PC-3 (cell line): ENCODE measurements around the gene CD200R1. TPM values are rescaled to one million over a fixed set of nuclear protein-coding genes. Genes with fewer than 3 reads are reported as not detected.

Source experiments
- ATAC-seq: fragments of 200-7000 bp; cut with Tn5 transposase; 2 replicates; pipeline ENCODE4 v1.9.1; 2020; ENCODE audit warnings: mild to moderate bottlenecking, moderate library complexity
- BruUV-seq: library from RNA; stranded (reverse); fragments of 400-500 nt; replicated peaks from 2 replicates; lab custom pipeline; 2021; lab: Mats Ljungman, UMichigan
- CTCF ChIA-PET: fragments of 300-600 bp; sonication (Branson Sonifier 250); formaldehyde crosslinking; loops from one replicate; lab custom pipeline; 2022; ENCODE audit warnings: antibody characterized with exemption; lab: Charles Lee
- POLR2A ChIA-PET: fragments of 300-600 bp; sonication (Branson Sonifier 250); formaldehyde crosslinking; loops from one replicate; lab custom pipeline; 2022; ENCODE audit warnings: antibody characterized with exemption; ENCODE audit not compliant: unreplicated experiment; lab: Charles Lee
- DNase-seq: peaks from one replicate; pipeline ENCODE4 v3.0.0-alpha.2; 2015
- H2AFZ ChIP-seq: fragments of 300-600 bp; sonication (generic); 2 replicates; pipeline ENCODE4 v1.6.0; 2016; ENCODE audit warnings: antibody characterized with exemption, low read length
- H3F3A ChIP-seq: fragments of 300-600 bp; sonication (generic); one replicate; pipeline ENCODE4 v1.6.0; 2017; ENCODE audit warnings: antibody characterized with exemption, low read length, control low read depth, mild to moderate bottlenecking; ENCODE audit not compliant: unreplicated experiment
- H3K27ac ChIP-seq: fragments of 300-600 bp; sonication (generic); 2 replicates; pipeline ENCODE4 v1.5.1; 2016; ENCODE audit warnings: mild to moderate bottlenecking, low read length
- H3K27me3 ChIP-seq: fragments of 300-600 bp; sonication (generic); 2 replicates; pipeline ENCODE4 v1.6.1; 2016; ENCODE audit warnings: low read length, mixed read lengths
- H3K36me3 ChIP-seq: fragments of 300-600 bp; sonication (generic); 2 replicates; pipeline ENCODE4 v1.6.1; 2016; ENCODE audit warnings: low read depth, mixed run types, low read length, mixed read lengths
- H3K4me1 ChIP-seq: fragments of 300-600 bp; sonication (generic); 2 replicates; pipeline ENCODE4 v1.5.1; 2016; ENCODE audit warnings: low read length; ENCODE audit not compliant: insufficient read depth
- H3K4me2 ChIP-seq: fragments of 300-600 bp; sonication (generic); 2 replicates; pipeline ENCODE4 v1.6.0; 2016; ENCODE audit warnings: low read length
- H3K4me3 ChIP-seq: fragments of 300-600 bp; sonication (generic); 2 replicates; pipeline ENCODE4 v1.5.1; 2016; ENCODE audit warnings: mild to moderate bottlenecking, low read length, mixed read lengths
- H3K79me2 ChIP-seq: fragments of 300-600 bp; sonication (generic); 2 replicates; pipeline ENCODE4 v1.6.1; 2017; ENCODE audit warnings: low read length, mixed read lengths
- H3K9ac ChIP-seq: fragments of 300-600 bp; sonication (generic); 2 replicates; pipeline ENCODE4 v1.6.0; 2016; ENCODE audit warnings: mild to moderate bottlenecking, low read length
- H3K9me2 ChIP-seq: fragments of 300-600 bp; sonication (generic); replicated peaks from 2 replicates; pipeline ENCODE4 v1.6.1; 2016; ENCODE audit warnings: mixed run types, low read length, mixed read lengths
- H3K9me3 ChIP-seq: fragments of 300-600 bp; sonication (generic); 2 replicates; pipeline ENCODE4 v1.6.1; 2016; ENCODE audit warnings: low read length, mixed read lengths
- H4K20me1 ChIP-seq: fragments of 300-600 bp; sonication (generic); 2 replicates; pipeline ENCODE4 v1.6.1; 2016; ENCODE audit warnings: low read length, mixed read lengths
- CTCF ChIP-seq: fragments of 300-600 bp; sonication (generic); conservative IDR thresholded peaks from 2 replicates; pipeline ENCODE4 v1.5.1; 2017; ENCODE audit warnings: antibody characterized with exemption, low read depth, mild to moderate bottlenecking, low read length
- EZH2 ChIP-seq: fragments of 300-600 bp; sonication (generic); IDR thresholded peaks from one replicate; pipeline ENCODE4 v1.6.1; 2017; ENCODE audit warnings: antibody characterized with exemption, mild to moderate bottlenecking, low read length; ENCODE audit not compliant: unreplicated experiment
- EZH2phosphoT487 ChIP-seq: fragments of 300-600 bp; sonication (generic); IDR thresholded peaks from 2 replicates; pipeline ENCODE4 v1.6.1; 2018; ENCODE audit warnings: mild to moderate bottlenecking, antibody characterized with exemption, low read length, borderline replicate concordance
- intact Hi-C: fragments of 100-400 bp; cut with micrococcal nuclease; formaldehyde crosslinking; loops from 2 replicates; pipeline ENCODE4 v1.9.0; 2023
- total RNA-seq: library from RNA; depleted of rRNA; stranded (reverse); fragments of >200 nt; gene quantifications from 2 replicates; pipeline ENCODE4 v1.2.3, GENCODE V29; 2014

The CD200R1 gene
- total RNA-seq, 1 experiment from 2014 or later: not detected

- TF ChIP-seq EZH2: no peak
- no peak for TF ChIP-seq CTCF
- no peak for TF ChIP-seq EZH2phosphoT487
- H3K79me2 ChIP-seq: peaks cover 19% of the 10 kb centered on the region
- no peaks in the 10 kb centered on the region for H3K27me3 ChIP-seq
- no TSS peak for BruUV-seq
- ChIA-PET POLR2A (no interaction called here), CTCF (interaction anchor here (0.6 kb wide), 1 partner anchor 63 kb away, joined by 3 read pairs; no protein-coding TSS in a partner anchor)
- peaks cover 3% of the 10 kb centered on the region; the same call in 1 of the 2 replicates for H4K20me1 ChIP-seq
- DNase-seq (no peak), ATAC-seq (no peak)
- H3K4me1 ChIP-seq: peaks cover 29% of the 10 kb centered on the region
- no peaks in the 10 kb centered on the region for H3K9me2 ChIP-seq
- no peak overlapping the region for H3K4me3 ChIP-seq
- no peak overlapping the region for H3K9ac ChIP-seq
- no peaks in the 10 kb centered on the region for H3F3A ChIP-seq
- intact Hi-C loops: no loop called here
- H3K9me3 ChIP-seq: no peaks in the 10 kb centered on the region
- H3K27ac ChIP-seq: no peak overlapping the region
- no peaks in the 10 kb centered on the region for H3K36me3 ChIP-seq
- no peak overlapping the region for H3K4me2 ChIP-seq
- H2AFZ ChIP-seq: no peak overlapping the region
These were observed 12.9 kb upstream of the CD200R1 start for GRCh38 chr3:112987710-112988334.

GRCh38 chr3:112984485-112984884 lies 9.6 kb upstream of the CD200R1 start:
- Histone ChIP-seq H3K4me3 (no peak overlapping the region), H2AFZ (no peak overlapping the region), H3K9ac (no peak overlapping the region), H3K79me2 (no peaks in the 10 kb centered on the region), H3K36me3 (no peaks in the 10 kb centered on the region), H3K27me3 (no peaks in the 10 kb centered on the region), H3K4me2 (0 out of 2 replicates have a peak overlapping the region, but pooled peaks have one; percentile 7), H3K9me2 (no peaks in the 10 kb centered on the region), H4K20me1 (no peaks in the 10 kb centered on the region), H3F3A (no peaks in the 10 kb centered on the region), H3K4me1 (peaks cover 10% of the 10 kb centered on the region), H3K27ac (no peak overlapping the region), H3K9me3 (no peaks in the 10 kb centered on the region)
- TF ChIP-seq CTCF (no peak), EZH2phosphoT487 (no peak), EZH2 (no peak)
- POLR2A ChIA-PET: no interaction called here
- DNase-seq (peak; percentile 72), ATAC-seq (peak; percentile 77)
- no TSS peak for BruUV-seq
- intact Hi-C loops: no loop called here
- CTCF ChIA-PET: no interaction called here

DNA sequence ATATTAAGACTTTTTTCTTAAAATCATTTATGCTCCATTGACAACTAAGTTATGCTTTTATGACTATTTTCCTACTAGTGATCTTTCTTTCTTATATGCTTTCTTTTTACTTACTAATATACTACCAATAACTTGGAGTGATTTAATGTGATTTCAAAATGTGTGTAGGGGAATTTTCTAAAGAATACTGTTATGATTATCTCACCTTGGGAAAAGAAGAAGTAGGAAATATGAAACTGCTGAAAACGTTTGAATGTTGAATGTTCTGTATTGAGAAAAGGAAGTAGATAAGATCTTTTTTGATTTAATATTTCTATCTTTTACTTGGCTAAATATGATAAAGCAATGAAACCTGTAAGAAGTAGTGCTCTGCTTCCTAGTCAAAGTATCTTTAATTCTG lies 7.8 kb upstream of the CD200R1 start:
- H3F3A ChIP-seq: no peaks in the 10 kb centered on the region
- H3K36me3 ChIP-seq: no peaks in the 10 kb centered on the region
- ChIA-PET POLR2A (no interaction called here), CTCF (interaction anchor here (0.6 kb wide), 1 partner anchor 248 kb away, joined by 13 read pairs; no protein-coding TSS in a partner anchor)
- H3K9ac ChIP-seq: no peak overlapping the region
- no peaks in the 10 kb centered on the region for H3K79me2 ChIP-seq
- BruUV-seq: no TSS peak
- no peak overlapping the region for H3K4me2 ChIP-seq
- no peaks in the 10 kb centered on the region for H3K9me2 ChIP-seq
- DNase-seq (no peak), ATAC-seq (no peak)
- TF ChIP-seq EZH2: no peak
- no peak for TF ChIP-seq CTCF
- TF ChIP-seq EZH2phosphoT487: no peak
- peaks cover 10% of the 10 kb centered on the region for H3K4me1 ChIP-seq
- H2AFZ ChIP-seq: no peak overlapping the region
- H3K4me3 ChIP-seq: no peak overlapping the region
- no peaks in the 10 kb centered on the region for H3K27me3 ChIP-seq
- intact Hi-C loops: no loop called here
- no peaks in the 10 kb centered on the region for H3K9me3 ChIP-seq
- no peak overlapping the region for H3K27ac ChIP-seq
- H4K20me1 ChIP-seq: no peaks in the 10 kb centered on the region
